H9 (cell line): Measurements from ENCODE around the gene ISG20. TPM values are rescaled to one million over a fixed set of nuclear protein-coding genes. Genes with fewer than 3 reads are reported as not detected.

ENCODE experiments used
- DNase-seq: peaks from one replicate; pipeline ENCODE4 v3.0.0-alpha.2; 2017
- H2AFZ ChIP-seq: one replicate; pipeline ENCODE4 v1.6.1; 2013; ENCODE audit warnings: mild to moderate bottlenecking, low read length, control low read depth, moderate library complexity
- H2AK5ac ChIP-seq: 2 replicates; pipeline ENCODE4 v1.6.1; 2013; ENCODE audit warnings: low read length, control low read depth, mixed read lengths; ENCODE audit not compliant: insufficient read length
- H2BK120ac ChIP-seq: one replicate; pipeline ENCODE4 v1.6.1; 2013; ENCODE audit warnings: low read depth, mild to moderate bottlenecking, low read length, control low read depth, inconsistent platforms; ENCODE audit not compliant: poor library complexity, severe bottlenecking
- H2BK12ac ChIP-seq: 2 replicates; pipeline ENCODE4 v1.6.1; 2013; ENCODE audit warnings: low read length, control low read depth, mixed read lengths, low read depth; ENCODE audit not compliant: insufficient read length
- H2BK15ac ChIP-seq: 2 replicates; pipeline ENCODE4 v1.6.1; 2013; ENCODE audit warnings: low read depth, low read length, control low read depth
- H2BK20ac ChIP-seq: one replicate; pipeline ENCODE4 v1.6.1; 2013; ENCODE audit warnings: low read depth, mild to moderate bottlenecking, low read length, control low read depth, inconsistent platforms; ENCODE audit not compliant: poor library complexity, severe bottlenecking
- H2BK5ac ChIP-seq: 2 replicates; pipeline ENCODE4 v1.6.1; 2013; ENCODE audit warnings: low read length, control low read depth, mixed read lengths; ENCODE audit not compliant: insufficient read length
- H3K14ac ChIP-seq: 2 replicates; pipeline ENCODE4 v1.6.1; 2013; ENCODE audit warnings: low read length, control low read depth; ENCODE audit not compliant: insufficient read depth
- H3K18ac ChIP-seq: 2 replicates; pipeline ENCODE4 v1.6.1; 2013; ENCODE audit warnings: low read depth, mild to moderate bottlenecking, mixed read lengths, low read length, control low read depth; ENCODE audit not compliant: insufficient read length
- H3K23ac ChIP-seq: 2 replicates; pipeline ENCODE4 v1.6.1; 2013; ENCODE audit warnings: low read length, control low read depth, mixed read lengths, low read depth; ENCODE audit not compliant: insufficient read length
- H3K23me2 ChIP-seq: 2 replicates; pipeline ENCODE4 v1.6.1; 2013; ENCODE audit warnings: low read depth, mild to moderate bottlenecking, mixed read lengths, low read length, control low read depth; ENCODE audit not compliant: insufficient read length, poor library complexity, severe bottlenecking
- H3K27ac ChIP-seq: 2 replicates; pipeline ENCODE4 v1.5.1; 2013; ENCODE audit warnings: low read length, control low read depth, mixed read lengths, low read depth; ENCODE audit not compliant: insufficient read length
- H3K27me3 ChIP-seq: 2 replicates; pipeline ENCODE4 v1.6.1; 2013; ENCODE audit warnings: low read length, control low read depth, inconsistent platforms; ENCODE audit not compliant: insufficient read depth
- H3K4ac ChIP-seq: 2 replicates; pipeline ENCODE4 v1.6.1; 2013; ENCODE audit warnings: low read depth, mild to moderate bottlenecking, control low read depth, inconsistent platforms, low read length, moderate library complexity
- H3K4me1 ChIP-seq: 2 replicates; pipeline ENCODE4 v1.6.1; 2013; ENCODE audit warnings: low read length, control low read depth, inconsistent platforms; ENCODE audit not compliant: insufficient read depth
- H3K4me2 ChIP-seq: 2 replicates; pipeline ENCODE4 v1.6.1; 2013; ENCODE audit warnings: low read length, control low read depth, mixed read lengths; ENCODE audit not compliant: insufficient read length, insufficient read depth
- H3K56ac ChIP-seq: 2 replicates; pipeline ENCODE4 v1.6.1; 2013; ENCODE audit warnings: low read depth, mild to moderate bottlenecking, mixed read lengths, low read length, control low read depth; ENCODE audit not compliant: insufficient read length
- H3K79me1 ChIP-seq: 2 replicates; pipeline ENCODE4 v1.6.1; 2013; ENCODE audit warnings: low read depth, mild to moderate bottlenecking, moderate library complexity, low read length, control low read depth, inconsistent platforms; ENCODE audit not compliant: insufficient read depth, poor library complexity, severe bottlenecking
- H3K79me2 ChIP-seq: 2 replicates; pipeline ENCODE4 v1.6.1; 2013; ENCODE audit warnings: low read length, control low read depth, inconsistent platforms; ENCODE audit not compliant: insufficient read depth
- H3K9ac ChIP-seq: 2 replicates; pipeline ENCODE4 v1.6.1; 2013; ENCODE audit warnings: low read length, control low read depth, mixed read lengths; ENCODE audit not compliant: insufficient read length; ENCODE audit errors: extremely low read depth
- H3K9me3 ChIP-seq: one replicate; pipeline ENCODE4 v1.6.1; 2013; ENCODE audit warnings: low read depth, low read length, inconsistent platforms; ENCODE audit not compliant: control insufficient read depth
- H3T11ph ChIP-seq: one replicate; pipeline ENCODE4 v1.6.1; 2013; ENCODE audit warnings: mild to moderate bottlenecking, low read length, control low read depth, inconsistent platforms
- H4K20me1 ChIP-seq: one replicate; pipeline ENCODE4 v1.6.1; 2013; ENCODE audit not compliant: control insufficient read depth, insufficient read length, insufficient read depth
- H4K5ac ChIP-seq: 2 replicates; pipeline ENCODE4 v1.6.1; 2013; ENCODE audit warnings: low read depth, mild to moderate bottlenecking, mixed read lengths, low read length, control low read depth; ENCODE audit not compliant: insufficient read length
- H4K8ac ChIP-seq: replicated peaks from 2 replicates; pipeline ENCODE4 v1.6.1; 2013; ENCODE audit warnings: low read length, control low read depth, mixed read lengths, low read depth; ENCODE audit not compliant: insufficient read length
- H4K91ac ChIP-seq: 2 replicates; pipeline ENCODE4 v1.6.1; 2013; ENCODE audit warnings: low read depth, mild to moderate bottlenecking, moderate library complexity, mixed read lengths, low read length, control low read depth; ENCODE audit not compliant: insufficient read length
- H3K27ac Mint-ChIP-seq, 3 experiments: 2 replicates in 2 of 3; 3 replicates in 1 of 3; pipeline ENCODE4 v1.8.0; 2020 to 2021; ENCODE audit warnings: mixed read lengths in 3 of 3, mild to moderate bottlenecking in 1 of 3, moderate library complexity in 1 of 3
- H3K27me3 Mint-ChIP-seq: 2 replicates; pipeline ENCODE4 v1.8.0; 2021; ENCODE audit warnings: low read depth, mild to moderate bottlenecking, moderate library complexity, mixed read lengths
- H3K36me3 Mint-ChIP-seq, 3 experiments: 2 replicates in 2 of 3; 3 replicates in 1 of 3; pipeline ENCODE4 v1.8.0; 2020 to 2021; ENCODE audit warnings: low read depth in 3 of 3, mixed read lengths in 3 of 3; ENCODE audit not compliant: insufficient read depth in 1 of 3
- H3K4me1 Mint-ChIP-seq, 2 experiments: 2 replicates each; pipeline ENCODE4 v1.8.0; 2020; ENCODE audit warnings: mixed read lengths in 2 of 2
- H3K4me3 Mint-ChIP-seq, 2 experiments: 2 replicates in 1 of 2; 3 replicates in 1 of 2; pipeline ENCODE4 v1.8.0; 2020 to 2021; ENCODE audit warnings: mild to moderate bottlenecking in 2 of 2, mixed read lengths in 2 of 2, moderate library complexity in 1 of 2
- H3K9me3 Mint-ChIP-seq, 2 experiments: 2 replicates in 1 of 2; 3 replicates in 1 of 2; pipeline ENCODE4 v1.8.0; 2020; ENCODE audit warnings: mild to moderate bottlenecking in 2 of 2, mixed read lengths in 2 of 2, moderate library complexity in 1 of 2
- WGBS: extraction: QIAGEN DNeasy Blood & Tissue Kit; methylation state at CpG from one replicate; pipeline ENCODE4 v1.1.7; 2013; ENCODE audit warnings: missing lambda C conversion rate, low lambda C conversion rate, mixed read lengths; ENCODE audit not compliant: insufficient read length; ENCODE audit errors: extremely low coverage; 5-methylcytosine and 5-hydroxymethylcytosine counted together
- total RNA-seq: library from RNA; stranded (reverse); gene quantifications from 2 replicates; pipeline ENCODE4 v1.2.1, GENCODE V29; 2021
- TF ChIP-seq, protein P1 (sequence below): fragments of 200-600 bp; sonication (generic); conservative IDR thresholded peaks from 3 replicates; pipeline ENCODE4 v1.8.0; 2021; ENCODE audit warnings: antibody characterized with exemption, mild to moderate bottlenecking

The ISG20 gene
- total RNA-seq, 1 experiment from 2014 or later = 7.4 TPM

DNA sequence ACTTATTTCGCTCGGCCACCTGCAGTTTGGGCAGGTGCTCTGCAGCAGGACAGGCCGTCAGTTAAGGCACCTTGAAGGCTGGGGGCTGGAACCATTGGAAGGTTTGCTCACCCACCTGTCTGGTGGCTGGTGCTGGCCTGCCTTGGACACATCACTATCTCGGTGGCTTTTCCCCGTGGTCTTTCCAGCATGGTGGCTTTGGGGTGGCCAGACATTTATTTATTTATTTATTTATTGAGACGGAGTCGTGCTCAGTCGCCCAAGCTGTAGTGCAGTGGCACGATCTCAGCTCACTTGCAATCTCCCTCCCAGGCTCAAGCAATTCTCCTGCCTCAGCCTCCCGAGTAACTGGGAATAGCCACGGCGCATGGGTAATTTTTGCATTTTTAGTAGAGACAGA is 11.7 kb downstream of the ISG20 start:
- DNase-seq = no peak

More for the DNA sequence above, 11.7 kb downstream of the ISG20 start:
- no peak overlapping the region for H3K4me3 Mint-ChIP-seq
- no peaks in the 10 kb centered on the region; the same call in 1 of the 2 replicates for H3K4me1 ChIP-seq
- no CpG with 5 or more reads among the region's 12 CpGs for WGBS
- no peaks in the 10 kb centered on the region for H3K36me3 Mint-ChIP-seq
- no peaks in the 10 kb centered on the region for H3K79me1 ChIP-seq
- no peak overlapping the region for H3K9ac ChIP-seq
- no peak overlapping the region for H2AK5ac ChIP-seq
- H3K27me3 ChIP-seq = no peaks in the 10 kb centered on the region
- H3K9me3 ChIP-seq = no peaks in the 10 kb centered on the region
- no peak overlapping the region for H4K5ac ChIP-seq
- H4K20me1 ChIP-seq = no peaks in the 10 kb centered on the region
- H3K56ac ChIP-seq = no peak overlapping the region
- H2BK5ac ChIP-seq = no peak overlapping the region
- H4K8ac ChIP-seq = no peak overlapping the region
- H3K79me2 ChIP-seq = no peaks in the 10 kb centered on the region
- H2BK120ac ChIP-seq = no peak overlapping the region
- H3T11ph ChIP-seq = no peak overlapping the region
- H3K4me2 ChIP-seq = no peak overlapping the region
- no peak overlapping the region for H3K18ac ChIP-seq
- no peak overlapping the region for H4K91ac ChIP-seq
- no peak overlapping the region for H2BK12ac ChIP-seq
- TF ChIP-seq, protein P1, sequence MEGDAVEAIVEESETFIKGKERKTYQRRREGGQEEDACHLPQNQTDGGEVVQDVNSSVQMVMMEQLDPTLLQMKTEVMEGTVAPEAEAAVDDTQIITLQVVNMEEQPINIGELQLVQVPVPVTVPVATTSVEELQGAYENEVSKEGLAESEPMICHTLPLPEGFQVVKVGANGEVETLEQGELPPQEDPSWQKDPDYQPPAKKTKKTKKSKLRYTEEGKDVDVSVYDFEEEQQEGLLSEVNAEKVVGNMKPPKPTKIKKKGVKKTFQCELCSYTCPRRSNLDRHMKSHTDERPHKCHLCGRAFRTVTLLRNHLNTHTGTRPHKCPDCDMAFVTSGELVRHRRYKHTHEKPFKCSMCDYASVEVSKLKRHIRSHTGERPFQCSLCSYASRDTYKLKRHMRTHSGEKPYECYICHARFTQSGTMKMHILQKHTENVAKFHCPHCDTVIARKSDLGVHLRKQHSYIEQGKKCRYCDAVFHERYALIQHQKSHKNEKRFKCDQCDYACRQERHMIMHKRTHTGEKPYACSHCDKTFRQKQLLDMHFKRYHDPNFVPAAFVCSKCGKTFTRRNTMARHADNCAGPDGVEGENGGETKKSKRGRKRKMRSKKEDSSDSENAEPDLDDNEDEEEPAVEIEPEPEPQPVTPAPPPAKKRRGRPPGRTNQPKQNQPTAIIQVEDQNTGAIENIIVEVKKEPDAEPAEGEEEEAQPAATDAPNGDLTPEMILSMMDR = no peak
- H2BK20ac ChIP-seq = no peak overlapping the region
- H3K27ac Mint-ChIP-seq = no peak overlapping the region
- no peak overlapping the region for H3K4ac ChIP-seq
- no peak overlapping the region for H3K27ac ChIP-seq
- no peaks in the 10 kb centered on the region for H3K23me2 ChIP-seq
- no peak overlapping the region for H3K14ac ChIP-seq
- H3K27me3 Mint-ChIP-seq = no peaks in the 10 kb centered on the region; the same call in 1 of the 2 replicates
- H3K9me3 Mint-ChIP-seq = no peaks in the 10 kb centered on the region
- no peak overlapping the region for H2BK15ac ChIP-seq
- no peak overlapping the region for H2AFZ ChIP-seq
- H3K23ac ChIP-seq = no peak overlapping the region
- H3K4me1 Mint-ChIP-seq = peaks cover 24 to 26% of the 10 kb centered on the region in 2 experiments
